ENCODE data around the gene ASPN.

Gene ASPN

DNA sequence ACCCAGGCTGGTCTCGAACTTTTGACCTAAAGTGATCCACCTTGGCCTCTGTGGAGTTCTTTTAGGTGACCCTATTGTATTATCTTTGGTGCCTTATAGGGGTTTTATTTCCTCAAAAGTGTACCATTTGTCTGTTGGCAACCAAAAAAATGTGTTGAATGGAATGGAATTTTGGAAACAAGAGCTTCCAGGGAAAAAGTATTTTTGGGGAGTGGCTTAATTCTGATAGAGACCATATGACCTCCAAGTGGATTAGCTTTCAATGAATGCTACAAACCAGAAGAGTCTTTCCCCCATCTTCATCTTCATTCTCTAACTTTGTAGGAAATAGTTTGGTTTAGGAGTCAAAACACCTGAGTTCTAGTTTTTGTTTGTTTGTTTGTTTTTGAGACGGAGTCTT, 74.5 kb downstream of the ASPN start:
- DNase-seq: no peak

DNA sequence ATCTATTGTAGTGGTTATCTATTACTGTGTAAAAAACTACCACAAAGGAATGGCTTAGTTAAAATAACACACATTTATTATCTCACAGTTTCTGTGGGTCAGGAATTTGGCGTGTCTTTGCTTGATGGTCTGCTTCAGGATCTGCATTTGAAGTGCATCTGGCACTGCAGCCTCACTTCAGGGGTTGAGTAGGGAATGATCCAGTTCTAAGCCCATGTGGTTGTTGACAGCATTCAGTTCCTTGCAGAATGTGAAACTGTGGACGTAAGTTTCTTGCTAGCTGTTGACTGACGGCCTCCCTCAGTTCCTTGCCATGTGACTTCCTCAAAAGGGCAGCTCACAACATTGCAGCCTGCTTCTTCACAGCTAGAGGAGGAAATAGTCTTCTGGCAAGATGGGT, 75.8 kb downstream of the ASPN start:
- no peak for DNase-seq
